Measurements from ENCODE around the gene PPM1M.

PPM1M gene

GRCh38 chr3:52216585-52217408 lies 28.8 kb upstream of the PPM1M start:
- DNase-seq: peak; percentile 54

- DNase-seq: peak; percentile 24
These were observed 28.2 kb upstream of the PPM1M start for GRCh38 chr3:52217409-52217805.

GRCh38 chr3:52218026-52218425 lies 27.5 kb upstream of the PPM1M start:
- no peak for DNase-seq

GRCh38 chr3:52218454-52218853 lies 27.1 kb upstream of the PPM1M start:
- peak; percentile 40 for DNase-seq

GRCh38 chr3:52218937-52219650 lies 26.5 kb upstream of the PPM1M start:
- no peak for DNase-seq

GRCh38 chr3:52220380-52221026 lies 25.1 kb upstream of the PPM1M start:
- peak; percentile 85 for DNase-seq

GRCh38 chr3:52221141-52221562 lies 24.4 kb upstream of the PPM1M start:
- DNase-seq: no peak

- DNase-seq: peak; percentile 77
These were observed 23.8 kb upstream of the PPM1M start for GRCh38 chr3:52221563-52222318.

- no peak for DNase-seq
These were observed 23.0 kb upstream of the PPM1M start for GRCh38 chr3:52222319-52223221.

- no peak for DNase-seq
These were observed 21.8 kb upstream of the PPM1M start for GRCh38 chr3:52223449-52224408.

GRCh38 chr3:52225452-52226228 lies 19.9 kb upstream of the PPM1M start, which contains the start of gene TLR9:
Gene TLR9, minus strand, starts transcription at chr3:52225645. Its CDS starts 116 bp downstream, at chr3:52225529.
- no peak for DNase-seq

- no peak for DNase-seq
These were observed 19.2 kb upstream of the PPM1M start for GRCh38 chr3:52226229-52226817.

GRCh38 chr3:52227117-52227516 lies 18.4 kb upstream of the PPM1M start:
- DNase-seq: no peak

GRCh38 chr3:52227766-52228165 lies 17.8 kb upstream of the PPM1M start:
- no peak for DNase-seq

- DNase-seq: no peak
These were observed 17.3 kb upstream of the PPM1M start for GRCh38 chr3:52228266-52228665.

- no peak for DNase-seq
These were observed 16.7 kb upstream of the PPM1M start for GRCh38 chr3:52228751-52229291.

- no peak for DNase-seq
These were observed 15.9 kb upstream of the PPM1M start for GRCh38 chr3:52229656-52230055.

GRCh38 chr3:52230461-52230860 lies 15.1 kb upstream of the PPM1M start:
- no peak for DNase-seq
